ENCODE results near the gene TCEA3.
"Not testable (repeated sequence)": the region's sequence is repeated elsewhere in the genome, so short reads cannot be mapped to it uniquely, and the experiment has no call there.

Gene TCEA3

GRCh38 chr1:23384312-23385058 lies 40.1 kb downstream of the TCEA3 start:
- no peak for DNase-seq (ENCODE audit: low read depth in 1 of 2, low spot score in 1 of 2)
- TF ChIP-seq, protein P1, sequence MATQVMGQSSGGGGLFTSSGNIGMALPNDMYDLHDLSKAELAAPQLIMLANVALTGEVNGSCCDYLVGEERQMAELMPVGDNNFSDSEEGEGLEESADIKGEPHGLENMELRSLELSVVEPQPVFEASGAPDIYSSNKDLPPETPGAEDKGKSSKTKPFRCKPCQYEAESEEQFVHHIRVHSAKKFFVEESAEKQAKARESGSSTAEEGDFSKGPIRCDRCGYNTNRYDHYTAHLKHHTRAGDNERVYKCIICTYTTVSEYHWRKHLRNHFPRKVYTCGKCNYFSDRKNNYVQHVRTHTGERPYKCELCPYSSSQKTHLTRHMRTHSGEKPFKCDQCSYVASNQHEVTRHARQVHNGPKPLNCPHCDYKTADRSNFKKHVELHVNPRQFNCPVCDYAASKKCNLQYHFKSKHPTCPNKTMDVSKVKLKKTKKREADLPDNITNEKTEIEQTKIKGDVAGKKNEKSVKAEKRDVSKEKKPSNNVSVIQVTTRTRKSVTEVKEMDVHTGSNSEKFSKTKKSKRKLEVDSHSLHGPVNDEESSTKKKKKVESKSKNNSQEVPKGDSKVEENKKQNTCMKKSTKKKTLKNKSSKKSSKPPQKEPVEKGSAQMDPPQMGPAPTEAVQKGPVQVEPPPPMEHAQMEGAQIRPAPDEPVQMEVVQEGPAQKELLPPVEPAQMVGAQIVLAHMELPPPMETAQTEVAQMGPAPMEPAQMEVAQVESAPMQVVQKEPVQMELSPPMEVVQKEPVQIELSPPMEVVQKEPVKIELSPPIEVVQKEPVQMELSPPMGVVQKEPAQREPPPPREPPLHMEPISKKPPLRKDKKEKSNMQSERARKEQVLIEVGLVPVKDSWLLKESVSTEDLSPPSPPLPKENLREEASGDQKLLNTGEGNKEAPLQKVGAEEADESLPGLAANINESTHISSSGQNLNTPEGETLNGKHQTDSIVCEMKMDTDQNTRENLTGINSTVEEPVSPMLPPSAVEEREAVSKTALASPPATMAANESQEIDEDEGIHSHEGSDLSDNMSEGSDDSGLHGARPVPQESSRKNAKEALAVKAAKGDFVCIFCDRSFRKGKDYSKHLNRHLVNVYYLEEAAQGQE (IDR thresholded peaks at IDR 0.05; ENCODE audit: insufficient replicate concordance, low read depth): no peak
- TF ChIP-seq SPI1 (IDR thresholded peaks at IDR 0.05; ENCODE audit: borderline replicate concordance, low read depth): peak; percentile 85
- H3K4me3 ChIP-seq (replicated peaks; ENCODE audit: insufficient read depth, low read length): no peak overlapping the region
- no peaks in the 10 kb centered on the region for H3K27me3 ChIP-seq (ENCODE audit: insufficient read depth, poor library complexity, severe bottlenecking)
- H3K27ac ChIP-seq (replicated peaks): no peak overlapping the region

GRCh38 chr1:23383577-23384311 lies 40.8 kb downstream of the TCEA3 start:
- no peak for DNase-seq (ENCODE audit: low read depth in 1 of 2, low spot score in 1 of 2)
- TF ChIP-seq POLR2AphosphoS5 (IDR thresholded peaks at IDR 0.05; ENCODE audit: low read depth) (no peak), GABPA (IDR thresholded peaks at IDR 0.05; ENCODE audit: low read depth) (no peak)
- no peak overlapping the region for H3K27ac ChIP-seq (replicated peaks)
- H3K27me3 ChIP-seq (ENCODE audit: insufficient read depth, poor library complexity, severe bottlenecking): no peaks in the 10 kb centered on the region
- no peak overlapping the region for H3K4me3 ChIP-seq (replicated peaks; ENCODE audit: insufficient read depth, low read length)

GRCh38 chr1:23381233-23381885 lies 43.2 kb downstream of the TCEA3 start:
- no peak for DNase-seq (ENCODE audit: low read depth in 1 of 2, low spot score in 1 of 2)
- no peak overlapping the region for H3K4me3 ChIP-seq (replicated peaks; ENCODE audit: insufficient read depth, low read length)
- TF ChIP-seq GABPA (IDR thresholded peaks at IDR 0.05; ENCODE audit: low read depth) (no peak), SPI1 (IDR thresholded peaks at IDR 0.05; ENCODE audit: borderline replicate concordance, low read depth) (peak; percentile 95)
- no peak overlapping the region for H3K27ac ChIP-seq (replicated peaks)
- no peaks in the 10 kb centered on the region for H3K27me3 ChIP-seq (ENCODE audit: insufficient read depth, poor library complexity, severe bottlenecking)

- Histone ChIP-seq H3K27me3 (ENCODE audit: insufficient read depth, poor library complexity, severe bottlenecking) (no peaks in the 10 kb centered on the region), H3K27ac (replicated peaks) (no peak overlapping the region)
- no peak for TF ChIP-seq POLR2AphosphoS5 (IDR thresholded peaks at IDR 0.05; ENCODE audit: low read depth)
- TF ChIP-seq, protein P1 (IDR thresholded peaks at IDR 0.05; ENCODE audit: insufficient replicate concordance, low read depth): no peak
Measured at GRCh38 chr1:23380719-23381118, 43.8 kb downstream of the TCEA3 start.

GRCh38 chr1:23380236-23380635 lies 44.3 kb downstream of the TCEA3 start:
- not testable (repeated sequence) for DNase-seq (ENCODE audit: low read depth in 1 of 2, low spot score in 1 of 2); H3K27ac ChIP-seq (replicated peaks); H3K27me3 ChIP-seq (ENCODE audit: insufficient read depth, poor library complexity, severe bottlenecking); H3K4me3 ChIP-seq (replicated peaks; ENCODE audit: insufficient read depth, low read length)

More at GRCh38 chr1:23380719-23381118, 43.8 kb downstream of the TCEA3 start:
- DNase-seq (ENCODE audit: low read depth in 1 of 2, low spot score in 1 of 2): no peak
- no peak overlapping the region for H3K4me3 ChIP-seq (replicated peaks; ENCODE audit: insufficient read depth, low read length)

Data from HL-60 (cell line).